Right renal pelvis (tissue), 4 donors: ENCODE measurements around the gene HNRNPUL1. TPM values are rescaled to one million over a fixed set of nuclear protein-coding genes. Genes with fewer than 3 reads are reported as not detected.
A peak's percentile ranks its signal among the peaks of the same experiment; 100 is the strongest.

Experiments
- DNase-seq, 4 donors: peaks; one replicate each; pipeline ENCODE4 v3.0.0-alpha.2; 2013; ENCODE audit warnings: low read depth in 4 of 4, low spot score in 3 of 4, missing footprints in 1 of 4
- polyA plus RNA-seq, 4 donors: library from polyadenylated mRNA; unstranded; fragments of 120-200 nt; gene quantifications; one replicate each; pipeline ENCODE4 v1.2.1, GENCODE V29; 2013; ENCODE audit not compliant: insufficient read length in 4 of 4

HNRNPUL1 gene
- polyA plus RNA-seq, 4 donors, result 202 to 215 (median 206) TPM

GRCh38 chr19:41307090-41307875, 43.1 kb downstream of the HNRNPUL1 start:
- DNase-seq, result no peak

GRCh38 chr19:41307954-41308449, 43.8 kb downstream of the HNRNPUL1 start:
- no peak for DNase-seq

- peak; percentile 83 to 90 (median 86) for DNase-seq
Measured at GRCh38 chr19:41308450-41309179, 44.4 kb downstream of the HNRNPUL1 start.

GRCh38 chr19:41309180-41310032, 45.2 kb downstream of the HNRNPUL1 start:
- no peak for DNase-seq

GRCh38 chr19:41310033-41310831, 46.1 kb downstream of the HNRNPUL1 start, which contains the start of gene CCDC97:
TSS of gene CCDC97 (plus strand) at chr19:41310172. CDS start at chr19:41310311, 139 bp downstream.
- DNase-seq, result peak; percentile 80 to 96 (median 85)

- no peak for DNase-seq
Measured at GRCh38 chr19:41311072-41311471, 46.9 kb downstream of the HNRNPUL1 start.

- DNase-seq, result no peak
Measured at GRCh38 chr19:41311613-41312012, 47.4 kb downstream of the HNRNPUL1 start.

GRCh38 chr19:41316306-41316920, 52.2 kb downstream of the HNRNPUL1 start:
- DNase-seq, result no peak

GRCh38 chr19:41318696-41319499, 54.7 kb downstream of the HNRNPUL1 start:
- DNase-seq, result no peak

- no peak for DNase-seq
Measured at GRCh38 chr19:41319500-41320184, 55.5 kb downstream of the HNRNPUL1 start.

- DNase-seq, result no peak
Measured at GRCh38 chr19:41320185-41320518, 56.0 kb downstream of the HNRNPUL1 start.

- no peak for DNase-seq
Measured at GRCh38 chr19:41320568-41320967, 56.4 kb downstream of the HNRNPUL1 start.

GRCh38 chr19:41321204-41321599, 57.0 kb downstream of the HNRNPUL1 start:
- DNase-seq, result no peak

GRCh38 chr19:41321600-41322270, 57.6 kb downstream of the HNRNPUL1 start:
- no peak for DNase-seq

- no peak for DNase-seq
Measured at GRCh38 chr19:41322451-41322850, 58.3 kb downstream of the HNRNPUL1 start.

GRCh38 chr19:41323023-41323422, 58.9 kb downstream of the HNRNPUL1 start:
- no peak for DNase-seq

GRCh38 chr19:41323430-41324125, 59.4 kb downstream of the HNRNPUL1 start:
- DNase-seq, result no peak
